Activated gamma-delta T cell treated with anti-CD3 and anti-CD28 coated beads, Interleukin-2, amount 50 U/mL, for 16 hours (primary cell): ENCODE results near the gene CUX1.
"Not testable (repeated sequence)": the region's sequence is repeated elsewhere in the genome, so short reads cannot be mapped to it uniquely, and the experiment has no call there.

Experiments used
- DNase-seq: peaks from one replicate; pipeline ENCODE4 v3.0.0-alpha.2; 2020; ENCODE audit warnings: low read depth

The CUX1 gene

GRCh38 chr7:102149416-102149815 lies 332.0 kb downstream of the CUX1 start:
- DNase-seq, result no peak

- no peak for DNase-seq
Measured at GRCh38 chr7:102150266-102150665, 332.8 kb downstream of the CUX1 start.

- no peak for DNase-seq
Measured at GRCh38 chr7:102152672-102153598, 335.5 kb downstream of the CUX1 start.

GRCh38 chr7:102153599-102153946 lies 336.1 kb downstream of the CUX1 start:
- no peak for DNase-seq

GRCh38 chr7:102154425-102154824 lies 337.0 kb downstream of the CUX1 start:
- DNase-seq, result no peak

- no peak for DNase-seq
Measured at GRCh38 chr7:102155821-102156441, 338.5 kb downstream of the CUX1 start.

GRCh38 chr7:102156867-102157266 lies 339.4 kb downstream of the CUX1 start:
- no peak for DNase-seq

- no peak for DNase-seq
Measured at GRCh38 chr7:102165136-102165535, 347.7 kb downstream of the CUX1 start.

GRCh38 chr7:102167254-102167653 lies 349.8 kb downstream of the CUX1 start:
- DNase-seq, result no peak

- no peak for DNase-seq
Measured at GRCh38 chr7:102169651-102170392, 352.4 kb downstream of the CUX1 start.

- no peak for DNase-seq
Measured at GRCh38 chr7:102170393-102170970, 353.1 kb downstream of the CUX1 start.

GRCh38 chr7:102173669-102174068 lies 356.2 kb downstream of the CUX1 start:
- no peak for DNase-seq

- DNase-seq, result no peak
Measured at GRCh38 chr7:102175423-102176170, 358.2 kb downstream of the CUX1 start.

GRCh38 chr7:102178410-102178809 lies 361.0 kb downstream of the CUX1 start:
- DNase-seq, result no peak

- DNase-seq, result no peak
Measured at GRCh38 chr7:102180727-102181126, 363.3 kb downstream of the CUX1 start.

- no peak for DNase-seq
Measured at GRCh38 chr7:102181517-102181916, 364.1 kb downstream of the CUX1 start.

- DNase-seq, result no peak
Measured at GRCh38 chr7:102182016-102182415, 364.6 kb downstream of the CUX1 start.

- DNase-seq, result not testable (repeated sequence)
Measured at GRCh38 chr7:102183848-102184247, 366.4 kb downstream of the CUX1 start.

- no peak for DNase-seq
Measured at GRCh38 chr7:102184303-102184702, 366.9 kb downstream of the CUX1 start.

- DNase-seq, result no peak
Measured at GRCh38 chr7:102185796-102186195, 368.4 kb downstream of the CUX1 start.

- DNase-seq, result no peak
Measured at GRCh38 chr7:102186306-102186705, 368.9 kb downstream of the CUX1 start.

- no peak for DNase-seq
Measured at GRCh38 chr7:102188746-102189145, 371.3 kb downstream of the CUX1 start.
